Hippocampal formation (tissue), 2 donors: Measurements from ENCODE around the gene TAOK3.
"Not testable (repeated sequence)": the region's sequence is repeated elsewhere in the genome, so short reads cannot be mapped to it uniquely, and the experiment has no call there.

Experiments
- DNase-seq, 2 donors: peaks; one replicate each; lab custom pipeline; 2025; lab: John Stamatoyannopoulos, UW

Gene TAOK3

GRCh38 chr12:118140825-118141224, 231.9 kb downstream of the TAOK3 start:
- DNase-seq, result no peak

- DNase-seq, result no peak
Observed at GRCh38 chr12:118137148-118137678, 235.5 kb downstream of the TAOK3 start.

- peak in 1 of 2 donors; percentile 10 for DNase-seq
Observed at GRCh38 chr12:118136559-118137003, 236.1 kb downstream of the TAOK3 start.

- peak; percentile 94 to 98 for DNase-seq
Observed at GRCh38 chr12:118135788-118136558, 236.7 kb downstream of the TAOK3 start, which contains the start of gene PEBP1. Gene PEBP1 (plus strand): TSS chr12:118136124. CDS start chr12:118136210, 86 bp downstream.

- DNase-seq, result not testable (repeated sequence)
Observed at GRCh38 chr12:118129436-118129835, 243.3 kb downstream of the TAOK3 start.

GRCh38 chr12:118127867-118128266, 244.8 kb downstream of the TAOK3 start:
- no peak for DNase-seq

- DNase-seq, result no peak
Observed at GRCh38 chr12:118126119-118126757, 246.5 kb downstream of the TAOK3 start.

GRCh38 chr12:118125743-118126118, 247.0 kb downstream of the TAOK3 start:
- DNase-seq, result no peak

- no peak for DNase-seq
Observed at GRCh38 chr12:118124333-118124874, 248.3 kb downstream of the TAOK3 start.

GRCh38 chr12:118122264-118122663, 250.4 kb downstream of the TAOK3 start:
- no peak for DNase-seq

GRCh38 chr12:118120579-118121363, 251.9 kb downstream of the TAOK3 start:
- peak; percentile 47 to 63 for DNase-seq

GRCh38 chr12:118119449-118119879, 253.2 kb downstream of the TAOK3 start:
- DNase-seq, result no peak

GRCh38 chr12:118109088-118109487, 263.6 kb downstream of the TAOK3 start:
- no peak for DNase-seq

GRCh38 chr12:118107694-118108093, 265.0 kb downstream of the TAOK3 start:
- DNase-seq, result no peak

GRCh38 chr12:118107011-118107410, 265.7 kb downstream of the TAOK3 start:
- no peak for DNase-seq

GRCh38 chr12:118103601-118104382, 268.9 kb downstream of the TAOK3 start, which contains the start of gene VSIG10:
Gene VSIG10 (minus strand): TSS chr12:118104011. CDS start chr12:118103671, 340 bp downstream.
- DNase-seq, result peak; percentile 20 to 33

- DNase-seq, result no peak
Observed at GRCh38 chr12:118103201-118103600, 269.5 kb downstream of the TAOK3 start.

GRCh38 chr12:118102609-118103008, 270.1 kb downstream of the TAOK3 start:
- DNase-seq, result no peak

GRCh38 chr12:118102070-118102469, 270.6 kb downstream of the TAOK3 start:
- DNase-seq, result no peak

- no peak for DNase-seq
Observed at GRCh38 chr12:118101051-118101450, 271.7 kb downstream of the TAOK3 start.
